HepG2 (cell line): ENCODE data around the gene AFAP1.

Experiments
- BCLAF1 ChIP-seq: fragments of 450-650 bp; IDR thresholded peaks from 2 replicates; pipeline ENCODE4 v1.6.1; 2017; ENCODE audit warnings: mild to moderate bottlenecking
- REPIN1 ChIP-seq: sonication (generic); formaldehyde crosslinking; IDR thresholded peaks from 2 replicates; pipeline ENCODE4 v1.8.0; 2022; ENCODE audit warnings: missing genetic modification reagents, low read depth, mild to moderate bottlenecking, borderline replicate concordance
- ZNF124 ChIP-seq: sonication (generic); formaldehyde crosslinking; IDR thresholded peaks from 2 replicates; pipeline ENCODE4 v1.4.0; 2020; ENCODE audit warnings: missing genetic modification reagents
- ZNF496 ChIP-seq: sonication (generic); formaldehyde crosslinking; IDR thresholded peaks from 2 replicates; pipeline ENCODE4 v1.8.1; 2023; ENCODE audit warnings: mild to moderate bottlenecking, moderate library complexity, missing genetic modification reagents; ENCODE audit not compliant: insufficient replicate concordance

- TF ChIP-seq ZNF124 (CRISPR knock-in tag) (no peak), REPIN1 (CRISPR knock-in tag) (no peak), BCLAF1 (no peak), ZNF496 (CRISPR knock-in tag) (no peak)
Measured at GRCh38 chr4:7970361-7970946, 30.8 kb upstream of the AFAP1 start.
